ENCODE measurements around the gene VCAM1. TPM values are rescaled to one million over a fixed set of nuclear protein-coding genes. Genes with fewer than 3 reads are reported as not detected.

Gene VCAM1
- total and polyA plus RNA-seq, 2 of the 8 experiments (the other 6 are each of a cell fraction or from before 2014, with no cell fraction given): 0.21 TPM; not detected in 1

GRCh38 chr1:100782473-100783039, 63.0 kb downstream of the VCAM1 start (continued):
- no peak for TF ChIP-seq RNF2 (IDR thresholded peaks at IDR 0.05; ENCODE audit: borderline replicate concordance, low read depth, low read length, missing control alignments, poor library complexity, severe bottlenecking)
- TF ChIP-seq SP1 (IDR thresholded peaks at IDR 0.05; ENCODE audit: low read depth, low read length): no peak

Measured in H1 (cell line).